Measurements from ENCODE around the gene ADRA2A.

The ADRA2A gene

DNA sequence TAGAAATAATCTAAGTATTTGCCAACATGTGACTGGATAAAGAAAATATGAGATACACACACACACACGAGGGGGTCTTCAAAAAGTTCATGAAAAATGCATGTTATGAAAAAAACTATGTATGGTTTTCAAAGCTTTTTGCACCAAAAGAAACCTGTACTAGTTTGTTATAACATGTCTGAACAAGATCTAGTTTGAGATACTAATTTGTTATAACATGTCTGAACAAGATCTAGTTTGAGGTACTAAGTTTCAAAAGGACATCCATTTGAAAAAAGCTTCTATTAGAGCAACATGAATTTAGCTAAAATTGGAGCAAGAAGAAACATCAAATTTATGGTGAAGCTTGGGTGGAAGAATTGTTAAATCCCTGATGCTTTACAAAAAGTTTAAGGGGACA, 19.8 kb upstream of the ADRA2A start:
- no peak overlapping the region for H3K4me3 ChIP-seq (ENCODE audit: control insufficient read depth, low read depth, low read length)
- TF ChIP-seq, protein P1, sequence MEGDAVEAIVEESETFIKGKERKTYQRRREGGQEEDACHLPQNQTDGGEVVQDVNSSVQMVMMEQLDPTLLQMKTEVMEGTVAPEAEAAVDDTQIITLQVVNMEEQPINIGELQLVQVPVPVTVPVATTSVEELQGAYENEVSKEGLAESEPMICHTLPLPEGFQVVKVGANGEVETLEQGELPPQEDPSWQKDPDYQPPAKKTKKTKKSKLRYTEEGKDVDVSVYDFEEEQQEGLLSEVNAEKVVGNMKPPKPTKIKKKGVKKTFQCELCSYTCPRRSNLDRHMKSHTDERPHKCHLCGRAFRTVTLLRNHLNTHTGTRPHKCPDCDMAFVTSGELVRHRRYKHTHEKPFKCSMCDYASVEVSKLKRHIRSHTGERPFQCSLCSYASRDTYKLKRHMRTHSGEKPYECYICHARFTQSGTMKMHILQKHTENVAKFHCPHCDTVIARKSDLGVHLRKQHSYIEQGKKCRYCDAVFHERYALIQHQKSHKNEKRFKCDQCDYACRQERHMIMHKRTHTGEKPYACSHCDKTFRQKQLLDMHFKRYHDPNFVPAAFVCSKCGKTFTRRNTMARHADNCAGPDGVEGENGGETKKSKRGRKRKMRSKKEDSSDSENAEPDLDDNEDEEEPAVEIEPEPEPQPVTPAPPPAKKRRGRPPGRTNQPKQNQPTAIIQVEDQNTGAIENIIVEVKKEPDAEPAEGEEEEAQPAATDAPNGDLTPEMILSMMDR (conservative IDR thresholded peaks at IDR 0.05; ENCODE audit: control insufficient read depth, insufficient read depth, low read depth, low read length): no peak
- no peak for DNase-seq (ENCODE audit: low read depth)

DNA sequence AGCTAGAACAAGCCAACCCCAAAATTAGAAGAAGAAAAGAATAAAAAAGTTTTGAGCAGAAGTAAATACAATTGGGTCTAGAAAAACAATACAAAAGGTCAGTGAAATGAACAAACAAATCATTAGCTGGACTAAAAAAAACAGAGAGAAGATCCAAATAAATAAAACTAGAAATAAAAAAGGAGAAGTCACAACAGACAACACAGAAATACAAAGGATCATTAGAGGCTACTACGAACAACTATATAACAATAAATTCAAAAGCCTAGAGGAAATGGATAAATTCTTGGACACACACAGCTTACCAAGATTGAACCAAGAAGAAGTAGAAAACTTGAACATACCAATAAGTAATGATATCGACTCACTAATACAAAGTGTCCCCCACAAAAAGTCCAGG, 13.4 kb upstream of the ADRA2A start:
- no peak for DNase-seq (ENCODE audit: low read depth)
- TF ChIP-seq, protein P1 (conservative IDR thresholded peaks at IDR 0.05; ENCODE audit: control insufficient read depth, insufficient read depth, low read depth, low read length): no peak
- no peak overlapping the region for H3K4me3 ChIP-seq (ENCODE audit: control insufficient read depth, low read depth, low read length)

DNA sequence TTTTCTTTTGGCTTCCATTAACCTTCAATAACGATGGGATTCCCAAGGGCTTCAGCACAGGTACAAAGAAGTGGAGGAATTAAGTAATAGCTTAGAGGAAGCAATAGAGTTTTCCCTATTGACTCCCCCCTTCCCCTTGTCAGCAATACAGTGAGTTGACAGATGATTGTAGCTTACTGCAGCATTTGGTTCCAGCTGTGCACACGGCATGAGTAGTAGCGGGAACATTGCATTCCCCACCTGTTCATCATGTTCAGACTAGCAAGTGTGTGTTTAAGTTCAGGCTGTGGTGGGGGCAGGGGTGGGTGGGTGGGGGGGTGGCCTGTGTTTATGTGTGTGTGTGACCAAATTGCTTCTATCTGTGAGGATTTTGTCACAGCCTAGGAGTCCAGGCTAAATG, 4.6 kb upstream of the ADRA2A start:
- H3K4me3 ChIP-seq (ENCODE audit: control insufficient read depth, low read depth, low read length): no peak overlapping the region
- TF ChIP-seq, protein P1 (conservative IDR thresholded peaks at IDR 0.05; ENCODE audit: control insufficient read depth, insufficient read depth, low read depth, low read length): no peak
- no peak for DNase-seq (ENCODE audit: low read depth)

DNA sequence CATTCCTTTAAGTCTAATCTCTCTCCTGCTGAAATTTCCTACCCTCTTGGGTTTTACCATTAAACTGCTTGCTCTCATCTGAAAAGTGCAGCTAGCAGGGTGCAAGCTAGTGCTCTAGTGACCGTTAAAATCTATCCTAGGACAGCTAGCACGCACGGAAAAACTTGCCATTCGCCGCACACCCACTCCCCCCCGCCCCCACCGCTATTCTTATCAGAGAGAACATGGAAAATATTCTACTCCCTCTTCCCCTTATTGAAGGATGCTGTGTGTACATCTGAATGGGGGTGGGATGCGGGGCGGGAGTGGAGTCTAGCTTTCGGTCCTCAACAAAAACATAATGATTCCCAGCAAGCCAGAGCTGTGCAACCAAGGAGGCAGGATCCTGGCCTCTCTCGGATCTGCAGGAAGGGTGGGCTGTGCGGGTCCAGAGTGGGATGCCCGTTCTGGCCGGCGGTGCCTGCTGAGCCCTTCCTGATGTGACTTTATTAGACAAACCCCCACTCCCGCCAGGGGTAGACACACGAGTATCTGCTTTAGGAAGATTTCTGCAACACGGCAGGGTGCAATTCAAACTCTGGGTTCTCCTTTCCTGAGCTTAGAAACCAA, 1.1 kb upstream of the ADRA2A start:
- no peak for DNase-seq (ENCODE audit: low read depth)
- H3K4me3 ChIP-seq (ENCODE audit: control insufficient read depth, low read depth, low read length): no peak overlapping the region
- TF ChIP-seq, protein P1 (conservative IDR thresholded peaks at IDR 0.05; ENCODE audit: control insufficient read depth, insufficient read depth, low read depth, low read length): no peak

GRCh38 chr10:111076191-111076681, 593 bp upstream of the ADRA2A start:
- peak overlapping the region; percentile 45 for H3K4me3 ChIP-seq (ENCODE audit: control insufficient read depth, low read depth, low read length)
- TF ChIP-seq, protein P1 (conservative IDR thresholded peaks at IDR 0.05; ENCODE audit: control insufficient read depth, insufficient read depth, low read depth, low read length): peak; percentile 68
- peak; percentile 51 for DNase-seq (ENCODE audit: low read depth)

GRCh38 chr10:111077479-111077784, 603 bp downstream of the ADRA2A start:
- no peak overlapping the region for H3K4me3 ChIP-seq (ENCODE audit: control insufficient read depth, low read depth, low read length)
- no peak for DNase-seq (ENCODE audit: low read depth)
- TF ChIP-seq, protein P1 (conservative IDR thresholded peaks at IDR 0.05; ENCODE audit: control insufficient read depth, insufficient read depth, low read depth, low read length): no peak

All from fibroblast of mammary gland (primary cell).